Ovary (tissue), 3 donors: ENCODE data around the gene TULP4.

Experiments
- POLR2A ChIP-seq: fragments of 450-650 bp; IDR thresholded peaks from one replicate; pipeline ENCODE4 v1.6.1; 2017; ENCODE audit warnings: antibody characterized with exemption, mild to moderate bottlenecking, moderate library complexity
- TF ChIP-seq, protein P1 (sequence below), 3 donors: fragments of 450-650 bp in 2 of 3; fragments of 200-600 bp in 1 of 3; IDR thresholded peaks; one replicate each; pipeline versions ENCODE4 v1.5.1 to v1.8.0; 2016 to 2022; ENCODE audit warnings: antibody characterized with exemption in 3 of 3, mild to moderate bottlenecking in 1 of 3
- donor health status: DM: no; HTN: no; CAD: no.

DNA sequence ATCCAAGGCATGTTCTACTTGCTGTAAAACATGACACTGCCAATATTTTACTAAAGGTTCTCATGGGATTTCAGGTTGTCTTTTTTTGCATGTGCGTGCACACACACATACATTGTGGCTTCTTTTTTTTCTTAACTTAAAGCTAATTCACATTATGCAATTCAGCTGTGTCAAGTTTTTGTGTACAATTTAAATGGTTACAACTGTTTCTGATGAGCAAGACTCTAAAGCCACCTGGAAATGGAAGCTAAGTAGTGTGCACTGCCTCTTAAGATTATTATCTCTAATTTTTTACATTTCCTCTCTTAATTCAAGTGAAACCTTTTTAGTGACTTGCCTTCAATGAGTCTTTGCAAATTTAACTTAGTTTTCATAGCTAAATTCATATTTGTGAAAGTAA is 75.3 kb downstream of the TULP4 start:
- no peak for TF ChIP-seq POLR2A
- TF ChIP-seq, protein P1, sequence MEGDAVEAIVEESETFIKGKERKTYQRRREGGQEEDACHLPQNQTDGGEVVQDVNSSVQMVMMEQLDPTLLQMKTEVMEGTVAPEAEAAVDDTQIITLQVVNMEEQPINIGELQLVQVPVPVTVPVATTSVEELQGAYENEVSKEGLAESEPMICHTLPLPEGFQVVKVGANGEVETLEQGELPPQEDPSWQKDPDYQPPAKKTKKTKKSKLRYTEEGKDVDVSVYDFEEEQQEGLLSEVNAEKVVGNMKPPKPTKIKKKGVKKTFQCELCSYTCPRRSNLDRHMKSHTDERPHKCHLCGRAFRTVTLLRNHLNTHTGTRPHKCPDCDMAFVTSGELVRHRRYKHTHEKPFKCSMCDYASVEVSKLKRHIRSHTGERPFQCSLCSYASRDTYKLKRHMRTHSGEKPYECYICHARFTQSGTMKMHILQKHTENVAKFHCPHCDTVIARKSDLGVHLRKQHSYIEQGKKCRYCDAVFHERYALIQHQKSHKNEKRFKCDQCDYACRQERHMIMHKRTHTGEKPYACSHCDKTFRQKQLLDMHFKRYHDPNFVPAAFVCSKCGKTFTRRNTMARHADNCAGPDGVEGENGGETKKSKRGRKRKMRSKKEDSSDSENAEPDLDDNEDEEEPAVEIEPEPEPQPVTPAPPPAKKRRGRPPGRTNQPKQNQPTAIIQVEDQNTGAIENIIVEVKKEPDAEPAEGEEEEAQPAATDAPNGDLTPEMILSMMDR (IDR thresholded peaks at IDR 0.05): no peak
